Adipocyte (in vitro differentiated cells): ENCODE results near the gene ATG101.

Experiments used
- DNase-seq: peaks from one replicate; pipeline ENCODE4 v3.0.0-alpha.2; 2015; ENCODE audit warnings: low read depth
- H3K27me3 ChIP-seq: replicated peaks from 2 replicates; pipeline ENCODE4 v1.7.0; 2013; ENCODE audit warnings: mild to moderate bottlenecking, low read length, moderate library complexity; ENCODE audit not compliant: control insufficient read depth, insufficient read depth
- H3K36me3 ChIP-seq: 2 replicates; pipeline ENCODE4 v1.7.0; 2013; ENCODE audit warnings: low read length, mild to moderate bottlenecking, moderate library complexity; ENCODE audit not compliant: control insufficient read depth, insufficient read depth, severe bottlenecking
- H3K4me1 ChIP-seq: 2 replicates; pipeline ENCODE4 v1.7.0; 2013; ENCODE audit warnings: mild to moderate bottlenecking, low read length, moderate library complexity; ENCODE audit not compliant: control insufficient read depth, insufficient read depth
- H3K4me3 ChIP-seq: 2 replicates; pipeline ENCODE4 v1.7.0; 2013; ENCODE audit warnings: mild to moderate bottlenecking, low read length, moderate library complexity
- H3K9ac ChIP-seq: 2 replicates; pipeline ENCODE4 v1.7.0; 2013; ENCODE audit warnings: mild to moderate bottlenecking, low read length, moderate library complexity
- H3K9me3 ChIP-seq: 2 replicates; pipeline ENCODE4 v1.7.0; 2013; ENCODE audit warnings: mild to moderate bottlenecking, low read length, moderate library complexity; ENCODE audit not compliant: control insufficient read depth

ATG101 gene

GRCh38 chr12:52043386-52044212 lies 26.2 kb upstream of the ATG101 start:
- no peaks in the 10 kb centered on the region for H3K36me3 ChIP-seq
- no peaks in the 10 kb centered on the region for H3K27me3 ChIP-seq
- H3K9ac ChIP-seq, result peak overlapping the region; percentile 58
- peaks cover 30% of the 10 kb centered on the region for H3K4me1 ChIP-seq
- H3K4me3 ChIP-seq, result no peak overlapping the region
- DNase-seq, result no peak
- no peaks in the 10 kb centered on the region for H3K9me3 ChIP-seq

GRCh38 chr12:52044292-52044983 lies 25.3 kb upstream of the ATG101 start:
- peaks cover 30% of the 10 kb centered on the region for H3K4me1 ChIP-seq
- no peaks in the 10 kb centered on the region for H3K36me3 ChIP-seq
- H3K9ac ChIP-seq, result peak overlapping the region; percentile 58
- DNase-seq, result peak; percentile 80
- no peaks in the 10 kb centered on the region for H3K27me3 ChIP-seq
- H3K9me3 ChIP-seq, result no peaks in the 10 kb centered on the region
- H3K4me3 ChIP-seq, result no peak overlapping the region

- DNase-seq, result no peak
- Histone ChIP-seq H3K9ac (peak overlapping the region; percentile 48), H3K27me3 (no peaks in the 10 kb centered on the region), H3K4me3 (no peak overlapping the region), H3K9me3 (no peaks in the 10 kb centered on the region), H3K36me3 (no peaks in the 10 kb centered on the region), H3K4me1 (peaks cover 37% of the 10 kb centered on the region)
Observed at GRCh38 chr12:52045794-52046199, 24.0 kb upstream of the ATG101 start.

GRCh38 chr12:52046859-52047258 lies 22.9 kb upstream of the ATG101 start:
- no peaks in the 10 kb centered on the region for H3K36me3 ChIP-seq
- H3K4me1 ChIP-seq, result peaks cover 42% of the 10 kb centered on the region
- no peaks in the 10 kb centered on the region for H3K9me3 ChIP-seq
- H3K9ac ChIP-seq, result no peak overlapping the region
- no peak overlapping the region for H3K4me3 ChIP-seq
- no peak for DNase-seq
- H3K27me3 ChIP-seq, result no peaks in the 10 kb centered on the region

GRCh38 chr12:52049286-52049685 lies 20.5 kb upstream of the ATG101 start:
- Histone ChIP-seq H3K4me3 (no peak overlapping the region), H3K36me3 (no peaks in the 10 kb centered on the region), H3K9me3 (no peaks in the 10 kb centered on the region), H3K27me3 (no peaks in the 10 kb centered on the region), H3K4me1 (peaks cover 37% of the 10 kb centered on the region), H3K9ac (no peak overlapping the region)
- DNase-seq, result no peak

- no peak for DNase-seq
- no peaks in the 10 kb centered on the region for H3K9me3 ChIP-seq
- no peak overlapping the region for H3K4me3 ChIP-seq
- H3K27me3 ChIP-seq, result no peaks in the 10 kb centered on the region
- peaks cover 33% of the 10 kb centered on the region for H3K4me1 ChIP-seq
- H3K36me3 ChIP-seq, result no peaks in the 10 kb centered on the region
- H3K9ac ChIP-seq, result no peak overlapping the region
Observed at GRCh38 chr12:52049688-52050087, 20.1 kb upstream of the ATG101 start.

GRCh38 chr12:52050116-52050757 lies 19.5 kb upstream of the ATG101 start:
- no peak for DNase-seq
- peaks cover 28% of the 10 kb centered on the region for H3K4me1 ChIP-seq
- H3K9me3 ChIP-seq, result no peaks in the 10 kb centered on the region
- no peaks in the 10 kb centered on the region for H3K36me3 ChIP-seq
- no peaks in the 10 kb centered on the region for H3K27me3 ChIP-seq
- H3K4me3 ChIP-seq, result peak overlapping the region; percentile 81
- H3K9ac ChIP-seq, result peak overlapping the region; percentile 85

- peak within 1 kb of the TSS; percentile 81 for H3K4me3 ChIP-seq
- peaks cover 21% of the 10 kb centered on the region for H3K4me1 ChIP-seq
- H3K9me3 ChIP-seq, result no peaks in the 10 kb centered on the region
- peak; percentile 98 for DNase-seq
- H3K9ac ChIP-seq, result peak within 1 kb of the TSS; percentile 85
- H3K36me3 ChIP-seq, result no peaks in the 10 kb centered on the region
- H3K27me3 ChIP-seq, result no peaks in the 10 kb centered on the region
Observed at GRCh38 chr12:52050758-52051541, 18.8 kb upstream of the ATG101 start, which contains the start of gene NR4A1. NR4A1 (plus strand) TSS chr12:52051442; CDS start chr12:52054329, 2,887 bp downstream.

GRCh38 chr12:52052468-52053186 lies 17.2 kb upstream of the ATG101 start:
- no peak overlapping the region for H3K4me3 ChIP-seq
- no peaks in the 10 kb centered on the region for H3K27me3 ChIP-seq
- no peak overlapping the region for H3K9ac ChIP-seq
- no peaks in the 10 kb centered on the region for H3K9me3 ChIP-seq
- DNase-seq, result no peak
- peaks cover 22% of the 10 kb centered on the region for H3K4me1 ChIP-seq
- no peaks in the 10 kb centered on the region for H3K36me3 ChIP-seq

- no peaks in the 10 kb centered on the region for H3K36me3 ChIP-seq
- H3K27me3 ChIP-seq, result no peaks in the 10 kb centered on the region
- no peaks in the 10 kb centered on the region for H3K9me3 ChIP-seq
- H3K4me3 ChIP-seq, result no peak overlapping the region
- DNase-seq, result no peak
- no peak overlapping the region for H3K9ac ChIP-seq
- H3K4me1 ChIP-seq, result peaks cover 22% of the 10 kb centered on the region
Observed at GRCh38 chr12:52053536-52054209, 16.1 kb upstream of the ATG101 start.
